Measurements from ENCODE around the gene TRIML2.

TRIML2 gene

DNA sequence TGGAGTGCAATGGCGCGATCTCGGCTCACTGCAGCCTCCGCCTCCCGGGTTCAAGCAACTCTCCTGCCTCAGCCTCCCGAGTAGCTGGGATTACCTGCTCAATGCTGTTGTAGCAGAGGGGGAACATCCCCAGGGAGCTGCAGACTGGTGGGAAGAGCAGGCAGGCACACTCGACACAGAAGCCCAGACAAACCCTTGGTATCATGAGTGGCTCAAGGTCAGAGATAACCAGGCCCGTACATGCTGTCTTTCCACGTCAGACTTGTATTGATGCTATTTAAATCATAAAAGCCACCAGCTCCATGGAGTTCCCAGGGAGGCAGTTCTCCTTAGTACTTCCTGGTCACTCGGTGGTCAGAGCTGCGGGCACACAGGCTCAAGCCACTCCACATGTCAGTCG is 33.2 kb downstream of the TRIML2 start:
- TF ChIP-seq GLIS3 (CRISPR knock-in tag; IDR thresholded peaks at IDR 0.05) (no peak), TCF4 (CRISPR knock-in tag; IDR thresholded peaks at IDR 0.05; ENCODE audit: borderline replicate concordance) (no peak), CSDC2 (CRISPR knock-in tag; IDR thresholded peaks at IDR 0.05) (no peak), TOX (CRISPR knock-in tag; IDR thresholded peaks at IDR 0.05; ENCODE audit: borderline replicate concordance) (no peak), ESRRG (CRISPR knock-in tag; IDR thresholded peaks at IDR 0.05) (no peak), OSR1 (CRISPR knock-in tag; IDR thresholded peaks at IDR 0.05) (no peak), PATZ1 (CRISPR knock-in tag; IDR thresholded peaks at IDR 0.05; ENCODE audit: borderline replicate concordance) (no peak), ISL1 (CRISPR knock-in tag; IDR thresholded peaks at IDR 0.05) (no peak), SNAI2 (CRISPR knock-in tag; IDR thresholded peaks at IDR 0.05) (no peak), ZNF8 (CRISPR knock-in tag; IDR thresholded peaks at IDR 0.05) (no peak), ARNTL (CRISPR knock-in tag; IDR thresholded peaks at IDR 0.05; ENCODE audit: borderline replicate concordance, low read depth) (no peak)
- TF ChIP-seq, protein P1, sequence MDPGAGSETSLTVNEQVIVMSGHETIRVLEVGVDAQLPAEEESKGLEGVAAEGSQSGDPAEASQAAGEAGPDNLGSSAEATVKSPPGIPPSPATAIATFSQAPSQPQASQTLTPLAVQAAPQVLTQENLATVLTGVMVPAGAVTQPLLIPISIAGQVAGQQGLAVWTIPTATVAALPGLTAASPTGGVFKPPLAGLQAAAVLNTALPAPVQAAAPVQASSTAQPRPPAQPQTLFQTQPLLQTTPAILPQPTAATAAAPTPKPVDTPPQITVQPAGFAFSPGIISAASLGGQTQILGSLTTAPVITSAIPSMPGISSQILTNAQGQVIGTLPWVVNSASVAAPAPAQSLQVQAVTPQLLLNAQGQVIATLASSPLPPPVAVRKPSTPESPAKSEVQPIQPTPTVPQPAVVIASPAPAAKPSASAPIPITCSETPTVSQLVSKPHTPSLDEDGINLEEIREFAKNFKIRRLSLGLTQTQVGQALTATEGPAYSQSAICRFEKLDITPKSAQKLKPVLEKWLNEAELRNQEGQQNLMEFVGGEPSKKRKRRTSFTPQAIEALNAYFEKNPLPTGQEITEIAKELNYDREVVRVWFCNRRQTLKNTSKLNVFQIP (CRISPR knock-in tag; IDR thresholded peaks at IDR 0.05; ENCODE audit: borderline replicate concordance, low read depth): no peak
- TF ChIP-seq, protein P2, sequence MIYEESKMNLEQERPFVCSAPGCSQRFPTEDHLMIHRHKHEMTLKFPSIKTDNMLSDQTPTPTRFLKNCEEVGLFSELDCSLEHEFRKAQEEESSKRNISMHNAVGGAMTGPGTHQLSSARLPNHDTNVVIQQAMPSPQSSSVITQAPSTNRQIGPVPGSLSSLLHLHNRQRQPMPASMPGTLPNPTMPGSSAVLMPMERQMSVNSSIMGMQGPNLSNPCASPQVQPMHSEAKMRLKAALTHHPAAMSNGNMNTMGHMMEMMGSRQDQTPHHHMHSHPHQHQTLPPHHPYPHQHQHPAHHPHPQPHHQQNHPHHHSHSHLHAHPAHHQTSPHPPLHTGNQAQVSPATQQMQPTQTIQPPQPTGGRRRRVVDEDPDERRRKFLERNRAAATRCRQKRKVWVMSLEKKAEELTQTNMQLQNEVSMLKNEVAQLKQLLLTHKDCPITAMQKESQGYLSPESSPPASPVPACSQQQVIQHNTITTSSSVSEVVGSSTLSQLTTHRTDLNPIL (CRISPR knock-in tag; IDR thresholded peaks at IDR 0.05; ENCODE audit: low read depth): no peak
- no peak for ATAC-seq

GRCh38 chr4:188061083-188061482 is 48.3 kb downstream of the TRIML2 start:
- TF ChIP-seq OSR1 (CRISPR knock-in tag; IDR thresholded peaks at IDR 0.05) (no peak), TOX (CRISPR knock-in tag; IDR thresholded peaks at IDR 0.05; ENCODE audit: borderline replicate concordance) (no peak), PATZ1 (CRISPR knock-in tag; IDR thresholded peaks at IDR 0.05; ENCODE audit: borderline replicate concordance) (no peak), TCF4 (CRISPR knock-in tag; IDR thresholded peaks at IDR 0.05; ENCODE audit: borderline replicate concordance) (no peak), ZNF8 (CRISPR knock-in tag; IDR thresholded peaks at IDR 0.05) (no peak), SNAI2 (CRISPR knock-in tag; IDR thresholded peaks at IDR 0.05) (no peak), GLIS3 (CRISPR knock-in tag; IDR thresholded peaks at IDR 0.05) (no peak), ZC3H10 (CRISPR knock-in tag; IDR thresholded peaks at IDR 0.05) (no peak), ARNTL (CRISPR knock-in tag; IDR thresholded peaks at IDR 0.05; ENCODE audit: borderline replicate concordance, low read depth) (no peak), ZNF565 (CRISPR knock-in tag; conservative IDR thresholded peaks at IDR 0.05; ENCODE audit: low read depth) (no peak), ZFP3 (CRISPR knock-in tag; IDR thresholded peaks at IDR 0.05) (no peak), ZNF70 (CRISPR knock-in tag; IDR thresholded peaks at IDR 0.05) (no peak), ISL1 (CRISPR knock-in tag; IDR thresholded peaks at IDR 0.05) (no peak), ZFP30 (CRISPR knock-in tag; IDR thresholded peaks at IDR 0.05) (no peak), ESRRG (CRISPR knock-in tag; IDR thresholded peaks at IDR 0.05) (no peak)
- TF ChIP-seq, protein P2 (CRISPR knock-in tag; IDR thresholded peaks at IDR 0.05; ENCODE audit: low read depth): no peak
- TF ChIP-seq, protein P3, sequence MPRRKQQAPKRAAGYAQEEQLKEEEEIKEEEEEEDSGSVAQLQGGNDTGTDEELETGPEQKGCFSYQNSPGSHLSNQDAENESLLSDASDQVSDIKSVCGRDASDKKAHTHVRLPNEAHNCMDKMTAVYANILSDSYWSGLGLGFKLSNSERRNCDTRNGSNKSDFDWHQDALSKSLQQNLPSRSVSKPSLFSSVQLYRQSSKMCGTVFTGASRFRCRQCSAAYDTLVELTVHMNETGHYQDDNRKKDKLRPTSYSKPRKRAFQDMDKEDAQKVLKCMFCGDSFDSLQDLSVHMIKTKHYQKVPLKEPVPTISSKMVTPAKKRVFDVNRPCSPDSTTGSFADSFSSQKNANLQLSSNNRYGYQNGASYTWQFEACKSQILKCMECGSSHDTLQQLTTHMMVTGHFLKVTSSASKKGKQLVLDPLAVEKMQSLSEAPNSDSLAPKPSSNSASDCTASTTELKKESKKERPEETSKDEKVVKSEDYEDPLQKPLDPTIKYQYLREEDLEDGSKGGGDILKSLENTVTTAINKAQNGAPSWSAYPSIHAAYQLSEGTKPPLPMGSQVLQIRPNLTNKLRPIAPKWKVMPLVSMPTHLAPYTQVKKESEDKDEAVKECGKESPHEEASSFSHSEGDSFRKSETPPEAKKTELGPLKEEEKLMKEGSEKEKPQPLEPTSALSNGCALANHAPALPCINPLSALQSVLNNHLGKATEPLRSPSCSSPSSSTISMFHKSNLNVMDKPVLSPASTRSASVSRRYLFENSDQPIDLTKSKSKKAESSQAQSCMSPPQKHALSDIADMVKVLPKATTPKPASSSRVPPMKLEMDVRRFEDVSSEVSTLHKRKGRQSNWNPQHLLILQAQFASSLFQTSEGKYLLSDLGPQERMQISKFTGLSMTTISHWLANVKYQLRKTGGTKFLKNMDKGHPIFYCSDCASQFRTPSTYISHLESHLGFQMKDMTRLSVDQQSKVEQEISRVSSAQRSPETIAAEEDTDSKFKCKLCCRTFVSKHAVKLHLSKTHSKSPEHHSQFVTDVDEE (CRISPR knock-in tag; IDR thresholded peaks at IDR 0.05): no peak
- TF ChIP-seq, protein P4, sequence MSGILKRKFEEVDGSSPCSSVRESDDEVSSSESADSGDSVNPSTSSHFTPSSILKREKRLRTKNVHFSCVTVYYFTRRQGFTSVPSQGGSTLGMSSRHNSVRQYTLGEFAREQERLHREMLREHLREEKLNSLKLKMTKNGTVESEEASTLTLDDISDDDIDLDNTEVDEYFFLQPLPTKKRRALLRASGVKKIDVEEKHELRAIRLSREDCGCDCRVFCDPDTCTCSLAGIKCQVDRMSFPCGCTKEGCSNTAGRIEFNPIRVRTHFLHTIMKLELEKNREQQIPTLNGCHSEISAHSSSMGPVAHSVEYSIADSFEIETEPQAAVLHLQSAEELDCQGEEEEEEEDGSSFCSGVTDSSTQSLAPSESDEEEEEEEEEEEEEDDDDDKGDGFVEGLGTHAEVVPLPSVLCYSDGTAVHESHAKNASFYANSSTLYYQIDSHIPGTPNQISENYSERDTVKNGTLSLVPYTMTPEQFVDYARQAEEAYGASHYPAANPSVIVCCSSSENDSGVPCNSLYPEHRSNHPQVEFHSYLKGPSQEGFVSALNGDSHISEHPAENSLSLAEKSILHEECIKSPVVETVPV (CRISPR knock-in tag; IDR thresholded peaks at IDR 0.05): no peak

More at GRCh38 chr4:188061083-188061482, 48.3 kb downstream of the TRIML2 start:
- ATAC-seq: no peak
